ENCODE results near the gene SLX4IP.

DNA sequence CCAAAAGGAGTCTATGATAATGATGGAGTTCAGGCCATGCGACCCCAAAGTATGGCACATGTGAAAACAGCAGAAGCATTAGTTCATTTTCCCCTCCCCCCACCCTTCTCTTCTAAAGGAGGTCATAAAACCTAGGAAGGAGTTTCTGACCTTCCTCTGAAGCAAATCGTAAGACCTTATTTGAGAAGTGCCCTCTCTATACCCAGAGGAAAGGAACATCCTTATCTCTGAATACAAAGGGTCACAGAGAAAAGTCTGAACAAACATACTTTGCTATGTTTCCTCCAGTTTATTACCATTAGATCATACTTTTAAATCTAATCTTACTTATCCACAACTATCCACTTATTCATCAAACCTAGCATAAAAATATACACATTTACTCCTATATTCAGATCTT, 48.6 kb downstream of the SLX4IP start:
- no peak for TF ChIP-seq CTCF (IDR thresholded peaks at IDR 0.05; ENCODE audit: insufficient read depth, low read depth, low read length)
- TF ChIP-seq EZH2 (IDR thresholded peaks at IDR 0.05; ENCODE audit: insufficient read depth, low read length), result no peak

Data from astrocyte (in vitro differentiated cells and primary cell).